ENCODE results near the gene CDC42SE1. TPM values are rescaled to one million over a fixed set of nuclear protein-coding genes. Genes with fewer than 3 reads are reported as not detected.

CDC42SE1 gene
- total RNA-seq, 2 donors from 2014 or later = 213 to 481 TPM

DNA sequence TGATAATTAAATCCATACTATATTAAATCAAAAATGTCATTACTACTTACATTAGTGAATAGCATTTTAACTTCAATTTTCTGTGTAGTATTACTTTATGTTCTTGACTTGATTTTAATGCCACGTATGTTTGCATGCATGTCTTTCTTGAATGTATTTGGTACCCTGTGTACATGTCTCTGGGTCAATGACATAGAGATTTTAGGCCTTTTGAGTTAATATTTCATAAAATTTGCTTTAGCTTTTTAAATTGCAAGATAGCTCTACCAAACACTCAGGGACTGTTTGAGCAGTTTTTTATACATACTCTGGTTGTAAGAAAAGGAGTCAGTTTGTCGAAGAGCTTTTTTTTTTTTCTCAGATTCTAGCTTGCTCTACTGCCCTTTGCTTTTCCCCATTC is 2.3 kb upstream of the CDC42SE1 start:
- peaks cover 33 to 45% of the 10 kb centered on the region in 2 donors for H3K4me1 Mint-ChIP-seq (ENCODE audit: low read depth in 2 of 2)
- H3K27me3 Mint-ChIP-seq = no peaks in the 10 kb centered on the region
- H3K36me3 Mint-ChIP-seq = peaks cover 23% of the 10 kb centered on the region
- DNase-seq (ENCODE audit: low spot score) (no peak), ATAC-seq (no peak)
- H3K9me3 Mint-ChIP-seq = no peaks in the 10 kb centered on the region
- H3K4me3 Mint-ChIP-seq = peak overlapping the region; percentile 94
- H3K27ac Mint-ChIP-seq = no peak overlapping the region

DNA sequence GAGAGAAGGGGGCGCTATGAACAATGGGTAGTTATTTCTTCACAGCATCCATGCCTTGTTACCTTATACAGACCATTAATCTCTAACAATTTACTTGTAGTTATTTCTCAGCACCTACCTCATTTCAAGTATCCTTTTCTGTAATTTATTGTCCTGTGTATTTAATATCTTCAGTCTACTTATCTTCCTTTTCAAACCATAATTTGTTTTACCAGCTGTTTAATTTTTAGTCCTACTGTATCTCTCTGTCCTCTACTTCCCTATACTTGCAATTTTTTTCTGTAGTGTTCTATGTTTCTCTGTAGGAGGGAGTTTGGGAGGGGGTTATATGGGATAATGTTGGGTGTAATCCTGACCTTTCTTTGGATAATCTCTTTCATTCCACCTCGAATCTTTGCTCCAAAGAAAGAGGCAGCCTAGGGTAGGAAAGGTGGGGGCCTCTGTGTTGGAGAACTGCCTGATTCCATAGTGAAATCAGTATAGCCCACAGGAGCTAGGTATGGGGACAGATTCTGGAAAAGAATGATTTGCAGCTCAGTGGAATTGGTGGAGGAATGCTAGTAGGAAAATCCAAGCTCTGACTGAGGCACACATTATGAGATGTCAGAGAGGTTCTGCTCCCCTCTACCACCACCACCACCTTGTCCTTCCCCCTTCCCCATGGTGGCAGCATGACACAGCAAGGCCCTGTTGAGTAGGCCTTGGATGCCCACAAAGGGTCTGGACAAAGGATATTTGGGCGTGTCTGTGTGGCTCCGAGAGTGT is 1.4 kb upstream of the CDC42SE1 start:
- H3K27me3 Mint-ChIP-seq = no peaks in the 10 kb centered on the region
- H3K9me3 Mint-ChIP-seq = no peaks in the 10 kb centered on the region
- no peak for ATAC-seq
- peaks cover 29% of the 10 kb centered on the region for H3K36me3 Mint-ChIP-seq
- peak overlapping the region; percentile 94 for H3K4me3 Mint-ChIP-seq
- no peak for DNase-seq (ENCODE audit: low spot score)
- peaks cover 42 to 54% of the 10 kb centered on the region in 2 donors for H3K4me1 Mint-ChIP-seq (ENCODE audit: low read depth in 2 of 2)
- H3K27ac Mint-ChIP-seq = peak overlapping the region; percentile 97 to 99

DNA sequence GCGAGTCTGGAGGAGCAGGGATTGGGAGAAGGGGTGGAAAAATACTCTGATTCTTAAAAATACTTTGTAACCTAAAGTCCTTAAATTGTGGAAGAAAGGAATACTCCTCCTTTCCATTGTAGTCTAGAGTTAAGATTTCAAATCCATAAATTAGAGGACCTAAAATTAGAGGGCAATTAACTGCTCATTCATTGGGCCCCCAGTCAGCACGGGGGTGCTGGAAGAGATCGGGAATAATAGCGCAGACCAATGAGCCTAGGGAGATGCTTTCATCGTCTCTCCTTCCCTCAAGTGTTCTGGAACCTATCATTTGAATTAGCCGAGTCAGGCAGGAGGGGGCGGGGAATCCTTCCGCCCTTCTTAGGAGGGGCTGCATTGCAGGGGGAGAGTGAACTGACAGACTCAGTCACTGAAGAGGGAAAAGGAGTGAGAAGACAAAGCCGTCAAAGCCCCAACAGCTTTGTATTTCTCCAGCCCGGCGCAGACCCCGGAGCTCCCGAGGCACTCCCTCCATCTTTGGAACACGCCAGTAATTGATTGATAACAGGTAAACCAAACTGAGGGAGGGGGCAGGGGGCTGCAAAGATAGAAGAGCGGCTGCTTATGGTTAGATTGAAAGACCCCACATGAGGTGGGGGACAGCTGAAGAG is 710 bp upstream of the CDC42SE1 start, which contains the start of gene MLLT11:
MLLT11 (plus strand) TSS at position 391 of the 650 bp plus-strand sequence. CDS start 6,828 bp downstream, outside the sequence.
- H3K36me3 Mint-ChIP-seq = peaks cover 31% of the 10 kb centered on the region
- ATAC-seq = no peak
- peak within 1 kb of the TSS; percentile 94 for H3K4me3 Mint-ChIP-seq

DNA sequence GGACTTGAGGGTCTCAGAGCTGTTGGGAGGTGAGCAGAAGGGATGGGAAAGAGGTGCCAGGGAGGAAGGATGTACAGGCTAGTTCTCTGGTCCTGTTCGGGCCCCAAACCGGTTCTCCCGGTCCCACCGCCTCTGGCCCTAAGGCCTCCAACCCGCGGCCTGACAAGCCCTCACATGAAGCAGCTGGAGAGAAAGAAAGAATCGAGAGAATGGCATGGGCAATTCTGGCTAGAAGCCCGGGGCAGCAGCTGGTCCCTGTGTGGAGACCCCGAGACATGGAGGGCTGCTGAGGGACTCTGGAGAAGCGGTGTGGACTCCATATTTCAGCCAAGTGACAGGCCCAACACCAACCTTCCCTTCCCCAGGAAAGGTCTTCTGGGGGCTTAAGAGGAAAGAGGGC is 730 bp downstream of the CDC42SE1 start:
- no peak for ATAC-seq

More for the DNA sequence above, 710 bp upstream of the CDC42SE1 start, which contains the start of gene MLLT11:
- no peak for DNase-seq (ENCODE audit: low spot score)
- Mint-ChIP-seq H3K9me3 (no peaks in the 10 kb centered on the region), H3K27ac (peak within 1 kb of the TSS; percentile 97 to 99), H3K27me3 (no peaks in the 10 kb centered on the region), H3K4me1 (ENCODE audit: low read depth in 2 of 2) (peaks cover 49 to 56% of the 10 kb centered on the region in 2 donors)

DNA sequence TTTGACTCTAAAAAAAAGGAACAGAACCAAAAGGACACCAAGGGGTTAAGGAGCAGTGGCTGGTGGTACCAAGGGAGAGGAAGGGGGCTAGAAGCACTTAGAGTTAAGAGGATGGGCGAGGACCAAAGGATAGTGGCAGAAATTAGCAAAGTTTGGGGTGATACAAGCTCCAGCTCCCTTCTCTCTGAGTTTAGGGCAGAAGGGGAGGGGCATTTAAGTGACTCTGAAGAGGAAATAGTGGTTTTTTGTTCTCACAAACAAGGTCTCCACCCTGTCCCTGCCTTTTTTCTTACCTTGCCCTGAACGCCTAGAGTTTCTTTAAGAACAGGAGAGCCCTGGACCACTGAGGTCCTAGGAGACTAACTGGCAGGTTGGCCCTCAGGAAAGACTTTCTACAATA is 3.3 kb downstream of the CDC42SE1 start:
- H3K4me3 Mint-ChIP-seq = peak overlapping the region; percentile 94
- ATAC-seq (no peak), DNase-seq (ENCODE audit: low spot score) (no peak)
- H3K27ac Mint-ChIP-seq = peak overlapping the region; percentile 97 to 99
- peaks cover 65 to 76% of the 10 kb centered on the region in 2 donors for H3K4me1 Mint-ChIP-seq (ENCODE audit: low read depth in 2 of 2)
- no peaks in the 10 kb centered on the region for H3K9me3 Mint-ChIP-seq
- peaks cover 51% of the 10 kb centered on the region for H3K36me3 Mint-ChIP-seq
- H3K27me3 Mint-ChIP-seq = no peaks in the 10 kb centered on the region

More for the DNA sequence above, 730 bp downstream of the CDC42SE1 start:
- no peaks in the 10 kb centered on the region for H3K27me3 Mint-ChIP-seq
- H3K4me1 Mint-ChIP-seq (ENCODE audit: low read depth in 2 of 2) = peaks cover 59 to 71% of the 10 kb centered on the region in 2 donors
- DNase-seq (ENCODE audit: low spot score) = no peak
- no peaks in the 10 kb centered on the region for H3K9me3 Mint-ChIP-seq
- peak overlapping the region; percentile 94 for H3K4me3 Mint-ChIP-seq
- H3K27ac Mint-ChIP-seq = peak overlapping the region; percentile 97 to 99
- H3K36me3 Mint-ChIP-seq = peaks cover 42% of the 10 kb centered on the region

DNA sequence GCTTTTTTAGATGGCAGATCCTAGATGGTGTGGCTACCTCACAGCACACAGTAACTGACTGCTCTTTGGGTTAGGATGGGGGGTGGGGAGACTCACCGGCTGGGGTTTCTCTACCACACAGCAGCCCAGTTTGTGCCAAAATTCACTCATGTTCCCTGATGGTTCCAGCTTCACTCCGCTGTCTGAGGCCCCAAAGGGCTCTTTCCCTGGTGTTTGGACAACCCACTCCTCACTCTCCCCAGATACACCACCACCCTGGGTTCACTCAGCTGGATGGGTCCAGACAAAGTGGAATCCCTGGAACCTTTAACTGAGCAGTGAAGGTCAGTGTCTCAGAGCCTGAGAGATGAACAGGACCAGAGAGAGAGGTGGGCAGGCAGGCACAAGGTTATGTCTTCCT is 3.8 kb downstream of the CDC42SE1 start:
- H3K27me3 Mint-ChIP-seq = no peaks in the 10 kb centered on the region
- H3K9me3 Mint-ChIP-seq = no peaks in the 10 kb centered on the region
- peaks cover 51% of the 10 kb centered on the region for H3K36me3 Mint-ChIP-seq
- H3K4me3 Mint-ChIP-seq = peak overlapping the region; percentile 94
- DNase-seq (ENCODE audit: low spot score) (no peak), ATAC-seq (no peak)
- H3K27ac Mint-ChIP-seq = peak overlapping the region; percentile 97 to 99
- peaks cover 62 to 70% of the 10 kb centered on the region in 2 donors for H3K4me1 Mint-ChIP-seq (ENCODE audit: low read depth in 2 of 2)

DNA sequence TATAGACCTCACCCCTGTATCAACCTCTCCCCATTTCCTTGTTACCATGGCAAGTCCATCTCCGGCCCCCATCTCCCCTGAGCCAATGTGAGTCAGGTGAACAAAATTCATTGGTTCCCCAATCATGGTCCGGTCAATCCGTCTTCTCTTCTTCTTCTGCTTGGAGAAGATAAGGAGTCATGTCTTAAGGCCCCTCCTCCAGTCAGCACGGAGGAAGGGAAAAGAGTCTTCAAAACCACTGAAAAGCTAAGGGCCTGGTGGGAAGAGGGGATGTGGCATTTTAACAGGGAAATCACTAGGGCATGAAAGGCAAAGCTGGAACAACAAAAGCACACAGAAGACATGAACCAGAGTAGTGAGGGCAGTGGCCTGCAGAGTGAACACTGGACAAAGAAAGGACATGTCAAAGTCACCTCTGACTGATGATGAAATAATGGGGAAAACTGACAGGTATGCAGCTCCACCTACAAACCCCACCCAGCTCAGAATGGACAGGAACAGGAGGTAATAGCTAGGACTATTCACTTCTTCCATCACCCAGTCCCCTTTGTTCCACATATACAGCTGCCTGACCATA is 4.4 kb downstream of the CDC42SE1 start:
- H3K27ac Mint-ChIP-seq = peak overlapping the region; percentile 97 to 99
- peaks cover 60 to 65% of the 10 kb centered on the region in 2 donors for H3K4me1 Mint-ChIP-seq (ENCODE audit: low read depth in 2 of 2)
- DNase-seq (ENCODE audit: low spot score) = no peak
- ATAC-seq = no peak
- H3K36me3 Mint-ChIP-seq = peaks cover 51% of the 10 kb centered on the region
- no peaks in the 10 kb centered on the region for H3K9me3 Mint-ChIP-seq
- H3K4me3 Mint-ChIP-seq = peak overlapping the region; percentile 94
- no peaks in the 10 kb centered on the region for H3K27me3 Mint-ChIP-seq

DNA sequence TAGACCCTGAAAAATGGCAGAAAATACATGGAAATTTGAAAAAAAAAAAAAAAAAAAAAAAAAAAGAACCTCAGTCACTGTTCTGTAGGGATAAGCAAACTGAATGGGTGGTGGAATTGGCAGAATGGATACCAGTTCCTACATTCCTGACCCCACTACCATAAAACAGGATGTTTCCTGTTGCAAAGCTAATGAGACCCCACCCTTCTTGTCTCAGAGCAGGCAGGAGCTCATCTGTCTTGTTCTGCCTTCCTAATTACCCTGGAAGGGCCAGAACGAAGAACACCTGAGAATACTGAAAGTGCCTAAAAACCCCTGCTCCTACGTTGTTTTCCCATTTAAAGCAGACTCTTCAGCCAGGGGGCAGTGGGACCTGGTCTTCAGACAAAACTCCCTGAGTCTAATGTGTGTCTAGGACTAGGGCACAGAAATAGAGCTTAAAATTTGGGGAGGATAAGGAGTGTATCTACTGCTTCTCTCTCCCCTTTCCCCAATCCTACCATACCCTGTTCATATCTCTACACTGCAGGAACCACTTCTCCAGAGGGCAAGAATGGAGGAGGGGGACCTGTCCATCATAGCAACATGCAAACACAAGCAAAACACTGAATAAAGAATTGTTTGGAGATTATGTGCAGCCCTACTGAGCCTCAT is 7.9 kb downstream of the CDC42SE1 start:
- Mint-ChIP-seq H3K36me3 (peaks cover 25% of the 10 kb centered on the region), H3K4me1 (ENCODE audit: low read depth in 2 of 2) (peaks cover 60 to 64% of the 10 kb centered on the region in 2 donors), H3K27me3 (no peaks in the 10 kb centered on the region), H3K27ac (peak overlapping the region; percentile 26 to 77), H3K4me3 (no peak overlapping the region), H3K9me3 (no peaks in the 10 kb centered on the region)
- ATAC-seq (no peak), DNase-seq (ENCODE audit: low spot score) (no peak)

DNA sequence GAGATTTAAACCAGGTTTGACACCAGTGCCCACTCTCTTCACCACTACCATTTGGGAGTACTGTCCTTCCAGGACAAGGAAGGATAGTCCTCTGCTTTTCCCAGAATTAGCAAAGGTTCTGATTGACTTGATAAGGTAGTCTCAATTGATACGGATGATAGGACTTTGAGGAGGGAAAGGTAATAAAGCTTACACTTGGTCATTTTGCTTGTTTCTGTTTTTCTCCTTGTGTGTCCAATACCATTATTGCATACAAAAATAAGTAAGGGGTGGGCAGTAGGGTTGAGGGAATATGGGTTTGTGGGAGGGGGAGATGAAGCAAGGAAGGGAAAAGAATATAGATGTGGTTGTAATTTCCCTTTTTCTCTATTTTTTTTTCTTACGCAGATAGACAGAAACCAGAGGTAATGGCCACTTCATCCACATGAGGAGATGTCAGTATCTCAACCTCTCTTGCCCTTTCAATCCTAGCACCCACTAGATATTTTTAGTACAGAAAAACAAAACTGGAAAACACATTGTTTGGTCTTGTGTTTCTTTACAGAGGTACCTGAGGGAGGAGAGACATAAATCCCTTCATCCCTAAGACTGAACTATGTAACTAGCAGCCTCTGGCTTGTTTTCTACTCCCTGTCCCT is 9.3 kb downstream of the CDC42SE1 start:
- no peak for ATAC-seq
- DNase-seq (ENCODE audit: low spot score) = no peak
- no peaks in the 10 kb centered on the region for H3K27me3 Mint-ChIP-seq
- peaks cover 52 to 58% of the 10 kb centered on the region in 2 donors for H3K4me1 Mint-ChIP-seq (ENCODE audit: low read depth in 2 of 2)
- no peak overlapping the region for H3K4me3 Mint-ChIP-seq
- peak overlapping the region; percentile 26 to 94 for H3K27ac Mint-ChIP-seq
- H3K9me3 Mint-ChIP-seq = no peaks in the 10 kb centered on the region
- peaks cover 20% of the 10 kb centered on the region for H3K36me3 Mint-ChIP-seq

DNA sequence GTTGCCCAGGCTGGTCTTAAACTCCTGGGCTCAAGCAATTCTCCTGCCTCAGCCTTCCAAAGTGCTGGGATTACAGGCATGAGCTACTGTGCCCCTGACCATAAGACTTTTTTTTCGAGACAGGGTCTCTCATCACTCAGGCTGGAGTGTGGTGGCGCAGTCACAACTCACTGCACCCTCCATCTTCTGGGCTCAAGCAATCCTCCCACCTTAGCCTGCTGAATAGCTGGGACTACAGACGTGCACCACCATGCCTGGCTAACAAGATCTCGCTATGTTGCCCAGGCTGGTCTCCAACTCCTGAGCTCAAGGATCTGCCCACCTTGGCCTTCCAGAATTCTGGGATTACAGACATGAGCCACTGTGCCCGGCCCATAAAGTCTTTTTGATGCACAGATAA is 10.0 kb downstream of the CDC42SE1 start:
- H3K4me1 Mint-ChIP-seq (ENCODE audit: low read depth in 2 of 2) = peaks cover 45 to 52% of the 10 kb centered on the region in 2 donors
- H3K9me3 Mint-ChIP-seq = no peaks in the 10 kb centered on the region
- H3K27me3 Mint-ChIP-seq = no peaks in the 10 kb centered on the region
- no peak for DNase-seq (ENCODE audit: low spot score)
- H3K27ac Mint-ChIP-seq = peak overlapping the region; percentile 26 to 94
- no peak for ATAC-seq
- peaks cover 13% of the 10 kb centered on the region for H3K36me3 Mint-ChIP-seq
- H3K4me3 Mint-ChIP-seq = no peak overlapping the region

DNA sequence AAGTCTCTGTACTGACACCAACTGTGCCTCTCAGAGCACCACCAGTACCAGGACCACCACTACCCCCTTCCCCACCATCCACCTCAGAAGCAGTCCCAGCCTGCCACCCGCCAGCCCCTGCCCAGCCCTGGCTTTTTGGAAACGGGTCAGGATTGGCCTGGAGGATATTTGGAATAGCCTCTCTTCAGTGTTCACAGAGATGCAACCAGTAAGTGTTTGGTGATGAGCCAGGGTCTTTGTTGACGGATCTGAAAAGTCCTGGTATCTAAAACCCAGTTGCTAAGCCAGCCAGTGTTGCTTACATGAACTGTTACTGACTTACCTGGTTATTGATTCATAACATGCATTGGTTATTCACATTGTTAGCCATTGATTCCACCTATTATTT is 10.8 kb downstream of the CDC42SE1 start:
- ATAC-seq (no peak), DNase-seq (ENCODE audit: low spot score) (no peak)
- no peaks in the 10 kb centered on the region for H3K27me3 Mint-ChIP-seq
- peaks cover 9% of the 10 kb centered on the region for H3K36me3 Mint-ChIP-seq
- peaks cover 37 to 46% of the 10 kb centered on the region in 2 donors for H3K4me1 Mint-ChIP-seq (ENCODE audit: low read depth in 2 of 2)
- no peaks in the 10 kb centered on the region for H3K9me3 Mint-ChIP-seq
- peak overlapping the region; percentile 89 to 94 for H3K27ac Mint-ChIP-seq
- peak overlapping the region; percentile 90 for H3K4me3 Mint-ChIP-seq

DNA sequence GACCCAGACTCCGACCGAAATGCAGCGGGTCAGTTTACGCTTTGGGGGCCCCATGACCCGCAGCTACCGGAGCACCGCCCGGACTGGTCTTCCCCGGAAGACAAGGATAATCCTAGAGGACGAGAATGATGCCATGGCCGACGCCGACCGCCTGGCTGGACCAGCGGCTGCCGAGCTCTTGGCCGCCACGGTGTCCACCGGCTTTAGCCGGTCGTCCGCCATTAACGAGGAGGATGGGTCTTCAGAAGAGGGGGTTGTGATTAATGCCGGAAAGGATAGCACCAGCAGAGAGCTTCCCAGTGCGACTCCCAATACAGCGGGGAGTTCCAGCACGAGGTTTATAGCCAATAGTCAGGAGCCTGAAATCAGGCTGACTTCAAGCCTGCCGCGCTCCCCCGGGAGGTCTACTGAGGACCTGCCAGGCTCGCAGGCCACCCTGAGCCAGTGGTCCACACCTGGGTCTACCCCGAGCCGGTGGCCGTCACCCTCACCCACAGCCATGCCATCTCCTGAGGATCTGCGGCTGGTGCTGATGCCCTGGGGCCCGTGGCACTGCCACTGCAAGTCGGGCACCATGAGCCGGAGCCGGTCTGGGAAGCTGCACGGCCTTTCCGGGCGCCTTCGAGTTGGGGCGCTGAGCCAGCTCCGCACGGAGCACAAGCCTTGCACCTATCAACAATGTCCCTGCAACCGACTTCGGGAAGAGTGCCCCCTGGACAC is 11.3 kb downstream of the CDC42SE1 start:
- DNase-seq (ENCODE audit: low spot score) (peak; percentile 69), ATAC-seq (peak; percentile 82 to 86)
- Mint-ChIP-seq H3K9me3 (no peaks in the 10 kb centered on the region), H3K27ac (peak overlapping the region; percentile 89 to 94), H3K27me3 (no peaks in the 10 kb centered on the region), H3K36me3 (peaks cover 9% of the 10 kb centered on the region), H3K4me3 (peak overlapping the region; percentile 90), H3K4me1 (ENCODE audit: low read depth in 2 of 2) (peaks cover 37 to 44% of the 10 kb centered on the region in 2 donors)

DNA sequence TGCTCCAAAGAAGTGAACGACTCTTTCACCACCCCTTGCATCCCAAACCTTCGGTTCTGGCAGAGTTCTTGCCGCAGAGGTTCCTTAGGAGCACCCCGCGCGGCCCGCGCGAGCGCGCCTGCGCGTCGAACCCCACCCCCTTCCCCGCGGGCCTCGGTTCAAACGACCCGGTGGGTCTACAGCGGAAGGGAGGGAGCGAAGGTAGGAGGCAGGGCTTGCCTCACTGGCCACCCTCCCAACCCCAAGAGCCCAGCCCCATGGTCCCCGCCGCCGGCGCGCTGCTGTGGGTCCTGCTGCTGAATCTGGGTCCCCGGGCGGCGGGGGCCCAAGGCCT is 11.9 kb downstream of the CDC42SE1 start, which contains the start of gene C1orf56:
C1orf56 (plus strand) TSS at position 161 of the 334 bp plus-strand sequence; CDS start at position 258, 97 bp downstream.
- no peaks in the 10 kb centered on the region for H3K27me3 Mint-ChIP-seq
- H3K9me3 Mint-ChIP-seq = no peaks in the 10 kb centered on the region
- peak within 1 kb of the TSS; percentile 90 for H3K4me3 Mint-ChIP-seq
- peaks cover 36 to 42% of the 10 kb centered on the region in 2 donors for H3K4me1 Mint-ChIP-seq (ENCODE audit: low read depth in 2 of 2)
- ATAC-seq = peak; percentile 82 to 87
- DNase-seq (ENCODE audit: low spot score) = peak; percentile 80
- H3K27ac Mint-ChIP-seq = peak within 1 kb of the TSS; percentile 89 to 94
- H3K36me3 Mint-ChIP-seq = peaks cover 9% of the 10 kb centered on the region
